T-helper 1 cell (primary cell): Measurements from ENCODE around the gene JPH4.

Experiments used
- DNase-seq, 5 donors: peaks; one replicate each; pipeline ENCODE4 v3.0.0-alpha.2; 2012 to 2020

The JPH4 gene

DNA sequence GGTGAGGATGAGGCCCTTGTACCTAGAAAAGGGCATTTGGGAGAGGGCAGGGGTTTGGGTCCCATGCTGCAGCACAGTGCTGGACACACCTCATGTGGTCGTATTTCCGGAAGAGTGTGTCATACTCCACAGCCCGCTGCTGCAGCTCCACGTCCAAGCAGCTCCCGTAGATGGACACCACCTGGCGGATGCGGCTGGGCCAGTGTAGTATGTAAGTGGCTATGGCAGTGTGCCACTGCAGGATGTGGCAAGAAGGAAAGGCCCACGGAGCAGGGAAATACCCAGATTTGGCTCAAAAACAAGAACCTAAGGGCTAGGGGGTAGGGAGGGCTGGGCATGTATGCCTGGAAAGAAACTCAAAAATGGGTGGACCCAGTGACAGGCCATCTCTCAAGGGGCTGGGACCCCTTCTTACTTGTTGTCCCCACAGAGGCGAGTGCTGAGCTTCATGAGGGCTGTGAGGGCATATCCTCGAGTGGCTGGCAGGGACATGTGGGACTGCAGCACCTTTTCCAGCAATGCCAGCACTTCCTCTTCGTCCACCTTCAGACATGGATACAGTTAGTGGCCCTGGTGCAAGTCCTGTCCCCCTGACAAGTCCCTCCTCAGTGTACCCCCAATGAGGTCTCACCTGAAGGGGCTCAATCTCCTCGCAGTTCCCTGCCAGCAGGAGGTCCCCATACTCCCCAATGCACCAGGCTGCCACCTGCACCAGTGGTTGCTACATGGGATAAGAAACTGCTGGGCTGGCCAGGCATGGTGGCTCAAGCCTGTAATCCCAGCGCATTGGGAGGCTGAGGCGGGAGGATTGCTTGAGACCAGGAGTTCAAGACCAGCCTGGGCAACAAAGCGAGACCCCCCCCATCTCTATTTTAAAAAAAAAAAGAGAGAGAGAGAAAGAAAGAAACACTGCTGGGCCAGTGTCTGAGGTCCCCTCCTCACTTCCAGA is 16.4 kb downstream of the JPH4 start:
- DNase-seq, result no peak

GRCh38 chr14:23561259-23561658 is 17.3 kb downstream of the JPH4 start:
- no peak for DNase-seq

DNA sequence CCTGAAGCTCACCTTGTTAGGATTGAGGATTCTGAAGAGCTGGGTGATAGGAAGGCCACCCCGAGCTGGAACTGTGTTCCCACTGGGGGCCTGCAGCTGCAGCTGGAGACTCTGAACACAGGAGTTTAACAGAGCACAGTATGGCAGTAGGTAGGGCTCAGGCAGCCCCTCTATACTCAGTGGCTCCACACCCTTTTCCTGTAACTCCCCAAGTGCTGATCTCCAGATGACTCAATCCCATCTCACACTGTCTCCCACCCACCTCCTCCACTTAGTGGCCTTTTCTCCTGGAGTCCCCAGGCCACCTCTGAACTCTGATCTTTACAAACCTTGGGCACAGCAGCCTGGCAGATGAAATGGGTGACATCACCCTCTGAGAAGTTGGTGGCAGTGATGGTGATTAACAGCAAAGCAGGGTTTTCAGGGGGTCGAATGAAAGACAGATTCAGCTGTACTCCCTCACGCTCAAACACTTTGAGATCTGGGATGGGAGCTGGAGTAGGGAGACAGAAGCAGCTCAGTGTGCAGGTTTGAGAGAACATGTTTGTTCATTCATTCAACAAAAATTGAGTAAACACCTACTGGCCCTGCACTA is 18.6 kb downstream of the JPH4 start:
- DNase-seq, result no peak

- DNase-seq, result peak; percentile 38 to 63 (median 59)
These were observed 19.3 kb downstream of the JPH4 start for GRCh38 chr14:23559010-23559925.

GRCh38 chr14:23558346-23559009 is 20.1 kb downstream of the JPH4 start:
- no peak for DNase-seq

DNA sequence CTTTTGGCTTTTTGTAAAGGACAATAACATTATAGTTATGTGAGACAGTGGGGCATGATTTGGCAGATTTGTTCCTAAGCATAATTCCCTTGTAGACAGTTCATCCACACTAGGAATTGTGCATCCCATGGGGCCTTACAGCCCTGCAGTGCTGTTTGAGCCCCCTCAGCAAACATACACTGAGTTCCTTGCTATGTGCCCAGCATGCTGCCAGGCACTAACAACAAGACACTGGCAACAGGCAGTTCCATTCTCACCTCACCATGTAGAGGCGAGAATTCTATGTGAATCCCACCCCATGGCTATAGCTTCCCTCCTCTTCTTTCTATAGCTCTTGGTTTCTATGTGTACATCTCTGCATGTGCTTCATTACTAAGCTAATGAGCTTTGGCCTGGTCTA is 20.6 kb downstream of the JPH4 start:
- no peak for DNase-seq

- no peak for DNase-seq
These were observed 21.1 kb downstream of the JPH4 start for GRCh38 chr14:23557521-23557920.

DNA sequence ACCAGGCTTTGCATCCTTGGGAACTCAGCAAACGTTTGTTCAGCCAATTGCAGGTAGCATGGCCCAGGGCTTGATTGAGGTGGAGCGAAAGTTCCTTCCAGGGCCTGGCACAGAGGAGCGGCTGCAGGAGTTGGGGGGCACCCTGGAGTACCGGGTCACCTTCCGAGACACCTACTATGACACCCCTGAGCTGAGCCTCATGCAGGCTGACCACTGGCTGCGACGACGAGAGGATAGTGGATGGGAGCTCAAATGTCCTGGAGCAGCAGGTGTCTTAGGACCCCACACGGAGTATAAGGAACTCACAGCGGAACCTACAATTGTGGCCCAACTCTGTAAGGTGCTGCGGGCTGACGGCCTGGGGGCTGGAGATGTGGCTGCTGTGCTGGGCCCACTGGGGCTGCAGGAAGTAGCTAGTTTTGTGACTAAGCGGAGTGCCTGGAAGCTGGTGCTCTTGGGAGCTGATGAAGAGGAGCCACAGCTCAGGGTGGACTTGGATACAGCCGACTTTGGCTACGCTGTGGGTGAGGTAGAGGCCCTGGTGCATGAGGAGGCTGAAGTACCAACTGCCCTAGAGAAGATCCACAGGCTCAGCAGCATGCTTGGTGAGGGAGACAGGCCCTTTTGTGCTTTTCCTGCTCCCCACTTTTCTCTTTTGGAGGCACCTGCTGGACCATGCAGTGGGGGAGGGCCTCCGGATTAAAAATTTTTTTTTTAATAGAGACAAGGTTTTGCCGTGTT is 21.7 kb downstream of the JPH4 start:
- no peak for DNase-seq

DNA sequence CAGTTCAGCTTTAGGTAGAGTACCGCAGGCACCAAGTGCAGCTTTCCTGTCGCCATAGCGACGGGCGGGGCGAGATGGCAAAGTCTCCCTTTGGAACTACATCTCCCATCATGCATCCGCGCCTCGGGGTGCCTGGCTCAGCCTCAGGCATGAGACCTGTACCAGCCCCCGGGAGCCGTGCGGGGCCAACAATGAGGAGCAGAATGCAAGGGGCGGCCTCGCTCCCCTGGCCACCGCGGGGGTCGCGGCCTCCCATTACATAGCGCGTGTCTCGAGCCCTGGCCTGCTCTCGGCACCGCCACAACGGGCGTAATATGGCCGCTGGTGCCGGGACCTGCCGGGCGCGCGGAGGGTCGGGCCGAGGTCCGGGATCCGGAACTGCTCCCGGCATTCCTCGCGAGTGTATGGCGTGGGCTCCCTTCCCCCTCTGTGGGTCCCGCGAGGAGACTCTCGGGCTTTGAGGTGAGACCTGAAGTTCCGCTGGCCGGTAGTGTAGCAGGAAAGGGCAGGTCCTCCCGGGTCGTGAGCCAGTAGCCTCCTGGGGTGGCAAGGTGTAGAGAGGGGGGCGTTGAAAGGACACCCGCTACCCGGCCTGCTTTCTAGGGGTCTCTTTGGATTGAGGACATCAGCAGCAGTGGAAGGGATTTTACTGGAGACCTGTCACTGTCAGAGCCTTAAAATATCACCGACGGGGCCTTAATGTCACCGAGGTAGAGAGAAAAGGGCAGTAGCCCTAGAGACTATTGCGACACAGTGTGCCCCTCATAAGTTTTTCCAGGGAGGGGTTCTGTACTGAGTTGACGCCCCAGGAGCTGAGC is 22.5 kb downstream of the JPH4 start, which contains the start of gene THTPA:
THTPA (plus strand) TSS at position 390 of the 818 bp plus-strand sequence. CDS start 487 bp downstream, outside the sequence.
- DNase-seq, result peak; percentile 80 to 93 (median 86)

DNA sequence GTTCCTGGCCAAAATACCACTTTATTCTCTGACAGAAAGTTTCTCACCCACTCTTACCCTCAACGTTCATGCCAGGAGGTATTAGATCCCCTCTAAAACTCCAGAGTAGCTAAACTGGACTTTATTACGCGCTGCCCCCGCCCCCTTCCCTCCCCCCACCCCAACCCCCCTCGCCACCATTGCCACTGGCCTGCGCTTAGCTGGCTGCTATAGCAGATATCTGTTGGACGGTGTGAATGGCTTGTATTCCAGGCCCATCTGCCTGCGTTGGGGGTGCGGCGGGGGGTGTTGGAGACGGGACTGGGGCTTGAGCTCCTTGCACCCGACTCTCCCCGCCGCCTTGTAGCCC is 23.1 kb downstream of the JPH4 start:
- no peak for DNase-seq

- DNase-seq, result peak; percentile 47 to 68 (median 59)
These were observed 27.1 kb downstream of the JPH4 start, which contains the start of gene ZFHX2 for GRCh38 chr14:23551266-23552028. ZFHX2 (minus strand) TSS chr14:23551765; CDS start chr14:23535325, 16,440 bp downstream.

GRCh38 chr14:23550812-23551265 is 27.8 kb downstream of the JPH4 start:
- DNase-seq, result no peak

- no peak for DNase-seq
These were observed 28.3 kb downstream of the JPH4 start for GRCh38 chr14:23550131-23550811.

- no peak for DNase-seq
These were observed 30.0 kb downstream of the JPH4 start for GRCh38 chr14:23548351-23549318.

DNA sequence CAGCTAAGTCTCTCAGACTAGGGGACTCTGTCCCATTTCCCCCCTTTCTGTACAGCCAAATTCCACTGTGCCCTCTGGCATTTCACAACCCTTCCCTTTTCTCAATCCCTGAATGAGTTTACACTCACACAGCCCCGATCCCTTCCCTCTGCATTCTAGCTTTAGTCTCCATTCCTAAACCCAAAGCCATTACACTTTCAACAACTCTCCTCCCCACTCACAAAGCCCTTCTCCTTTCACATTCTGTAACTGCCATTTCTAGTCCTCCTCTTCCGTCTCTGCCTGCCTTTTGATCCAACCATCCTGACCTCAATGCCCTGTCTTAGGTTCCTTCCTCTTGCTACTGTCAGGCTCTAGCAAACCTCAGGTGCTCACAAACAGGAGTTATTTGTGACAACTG is 30.7 kb downstream of the JPH4 start:
- no peak for DNase-seq

DNA sequence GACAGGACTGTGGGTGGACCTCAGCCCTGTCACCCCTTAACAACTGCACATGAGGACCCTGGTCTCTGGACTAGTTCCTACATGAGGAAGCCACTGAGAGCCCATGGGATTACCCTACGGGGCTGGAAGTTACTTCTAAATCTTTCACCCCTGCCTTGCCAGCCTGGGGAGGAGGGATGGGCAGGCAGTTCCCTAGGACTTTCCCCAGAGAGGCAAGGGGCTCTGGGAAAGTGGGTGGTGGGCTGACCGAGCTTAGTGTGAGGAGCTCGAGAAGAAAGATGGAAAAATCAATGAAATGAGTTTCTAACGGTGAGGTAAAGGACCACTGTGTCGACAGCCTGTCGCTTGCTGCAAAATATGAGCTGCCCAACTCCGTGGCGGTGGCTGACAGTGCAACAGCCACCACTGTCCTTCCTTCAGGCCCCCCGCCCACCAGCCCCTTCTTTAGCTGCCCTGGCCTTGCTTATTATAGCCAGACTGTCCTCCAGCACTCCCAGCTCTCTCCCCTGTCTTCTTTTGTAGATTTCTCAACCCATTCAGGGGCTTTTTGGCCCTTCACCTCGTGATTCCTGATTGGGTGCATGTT is 32.0 kb downstream of the JPH4 start:
- DNase-seq, result no peak

DNA sequence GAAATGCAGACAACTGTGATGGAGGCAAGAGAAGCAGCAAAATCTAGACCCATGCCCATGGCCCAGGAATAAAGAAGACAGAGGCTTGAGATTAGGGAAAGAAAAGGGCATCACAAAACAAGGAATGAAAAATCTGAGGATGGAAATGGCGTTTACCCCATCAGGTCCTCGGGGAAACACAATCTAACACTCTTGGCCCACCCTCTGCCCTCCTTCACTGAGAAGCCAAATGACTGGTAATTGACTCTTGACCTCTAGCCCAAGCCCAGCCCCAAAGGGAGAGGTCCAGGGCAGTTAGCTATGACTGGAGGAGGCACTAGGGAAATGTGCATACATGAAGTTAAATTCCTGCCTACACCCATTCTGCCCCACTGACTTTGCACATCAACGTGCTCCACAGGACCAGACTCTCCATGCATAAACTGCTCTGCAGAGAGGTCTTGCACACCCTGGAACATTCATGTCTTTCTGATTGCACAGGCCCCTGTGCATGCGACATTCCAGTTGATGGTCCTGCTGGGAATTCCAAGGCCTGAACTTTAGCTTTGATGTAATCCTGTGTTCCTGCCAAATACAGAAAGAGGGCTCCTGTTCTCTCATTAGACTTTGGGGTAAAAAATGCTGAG is 32.7 kb downstream of the JPH4 start:
- no peak for DNase-seq
